C4-2B (cell line): ENCODE results near the gene XPNPEP3.

Experiments used
- CTCF ChIP-seq: fragments of 450-650 bp; conservative IDR thresholded peaks from 2 replicates; pipeline ENCODE4 v1.5.1; 2017; ENCODE audit warnings: mild to moderate bottlenecking
- ZFX ChIP-seq: fragments of 450-650 bp; IDR thresholded peaks from 2 replicates; pipeline ENCODE4 v1.6.1; 2017

DNA sequence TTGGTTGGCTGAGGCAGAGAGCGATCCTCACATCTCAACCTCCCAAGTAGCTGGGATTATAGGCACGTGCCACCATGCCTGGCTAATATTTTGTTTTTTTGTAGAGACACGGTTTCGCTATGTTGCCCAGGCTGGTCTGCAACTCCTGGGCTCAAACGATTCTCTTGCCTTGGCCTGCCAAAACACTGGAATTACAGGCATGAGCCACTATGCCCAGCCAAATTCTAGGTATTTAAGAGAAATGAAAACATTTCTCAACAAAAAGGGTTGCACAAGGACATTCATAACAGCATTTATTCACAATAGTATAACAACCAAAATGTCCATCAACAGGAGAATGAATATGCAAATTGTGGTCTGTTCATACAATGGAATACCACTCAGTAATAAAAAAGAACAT is 62.5 kb downstream of the XPNPEP3 start:
- no peak for TF ChIP-seq CTCF
- no peak for TF ChIP-seq ZFX
